Mesothelial cell of epicardium (in vitro differentiated cells): Measurements from ENCODE around the gene NTSR1. TPM values are rescaled to one million over a fixed set of nuclear protein-coding genes. Genes with fewer than 3 reads are reported as not detected.
A peak's percentile ranks its signal among the peaks of the same experiment; 100 is the strongest.

Experiments
- DNase-seq, 2 experiments: peaks; one replicate each; pipeline ENCODE4 v3.0.0; 2021; ENCODE audit warnings: low spot score in 2 of 2; ENCODE audit not compliant: unreplicated experiment in 2 of 2
- H3K27ac Mint-ChIP-seq: 2 replicates; pipeline ENCODE4 v1.8.0; 2021; ENCODE audit warnings: mixed read lengths
- H3K27me3 Mint-ChIP-seq: 2 replicates; pipeline ENCODE4 v1.8.0; 2021; ENCODE audit warnings: low read depth, mixed read lengths
- H3K36me3 Mint-ChIP-seq: 2 replicates; pipeline ENCODE4 v1.8.0; 2021; ENCODE audit warnings: mixed read lengths
- H3K4me1 Mint-ChIP-seq: 2 replicates; pipeline ENCODE4 v1.8.0; 2021; ENCODE audit warnings: mixed read lengths
- H3K4me3 Mint-ChIP-seq: 2 replicates; pipeline ENCODE4 v1.8.0; 2021; ENCODE audit warnings: mild to moderate bottlenecking, moderate library complexity, mixed read lengths
- H3K9me3 Mint-ChIP-seq: 2 replicates; pipeline ENCODE4 v1.8.0; 2021; ENCODE audit warnings: mixed read lengths
- total RNA-seq: library from RNA; stranded (reverse); gene quantifications from 3 replicates; pipeline ENCODE4 v1.2.1, GENCODE V29; 2021
- TF ChIP-seq, protein P1 (sequence below): fragments of 200-600 bp; sonication (generic); IDR thresholded peaks from one replicate; pipeline ENCODE4 v1.5.0; 2021; ENCODE audit warnings: antibody characterized with exemption; ENCODE audit not compliant: unreplicated experiment

The NTSR1 gene
- total RNA-seq, 1 donor from 2014 or later = 0.36 TPM

- Mint-ChIP-seq H3K9me3 (peaks cover 9% of the 10 kb centered on the region), H3K4me1 (peaks cover 44% of the 10 kb centered on the region), H3K27ac (peak overlapping the region; percentile 92), H3K4me3 (no peak overlapping the region), H3K36me3 (no peaks in the 10 kb centered on the region), H3K27me3 (peaks cover 5% of the 10 kb centered on the region)
- TF ChIP-seq, protein P1, sequence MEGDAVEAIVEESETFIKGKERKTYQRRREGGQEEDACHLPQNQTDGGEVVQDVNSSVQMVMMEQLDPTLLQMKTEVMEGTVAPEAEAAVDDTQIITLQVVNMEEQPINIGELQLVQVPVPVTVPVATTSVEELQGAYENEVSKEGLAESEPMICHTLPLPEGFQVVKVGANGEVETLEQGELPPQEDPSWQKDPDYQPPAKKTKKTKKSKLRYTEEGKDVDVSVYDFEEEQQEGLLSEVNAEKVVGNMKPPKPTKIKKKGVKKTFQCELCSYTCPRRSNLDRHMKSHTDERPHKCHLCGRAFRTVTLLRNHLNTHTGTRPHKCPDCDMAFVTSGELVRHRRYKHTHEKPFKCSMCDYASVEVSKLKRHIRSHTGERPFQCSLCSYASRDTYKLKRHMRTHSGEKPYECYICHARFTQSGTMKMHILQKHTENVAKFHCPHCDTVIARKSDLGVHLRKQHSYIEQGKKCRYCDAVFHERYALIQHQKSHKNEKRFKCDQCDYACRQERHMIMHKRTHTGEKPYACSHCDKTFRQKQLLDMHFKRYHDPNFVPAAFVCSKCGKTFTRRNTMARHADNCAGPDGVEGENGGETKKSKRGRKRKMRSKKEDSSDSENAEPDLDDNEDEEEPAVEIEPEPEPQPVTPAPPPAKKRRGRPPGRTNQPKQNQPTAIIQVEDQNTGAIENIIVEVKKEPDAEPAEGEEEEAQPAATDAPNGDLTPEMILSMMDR = no peak
- no peak for DNase-seq
These were observed 52.5 kb downstream of the NTSR1 start for GRCh38 chr20:62760856-62761758.

DNA sequence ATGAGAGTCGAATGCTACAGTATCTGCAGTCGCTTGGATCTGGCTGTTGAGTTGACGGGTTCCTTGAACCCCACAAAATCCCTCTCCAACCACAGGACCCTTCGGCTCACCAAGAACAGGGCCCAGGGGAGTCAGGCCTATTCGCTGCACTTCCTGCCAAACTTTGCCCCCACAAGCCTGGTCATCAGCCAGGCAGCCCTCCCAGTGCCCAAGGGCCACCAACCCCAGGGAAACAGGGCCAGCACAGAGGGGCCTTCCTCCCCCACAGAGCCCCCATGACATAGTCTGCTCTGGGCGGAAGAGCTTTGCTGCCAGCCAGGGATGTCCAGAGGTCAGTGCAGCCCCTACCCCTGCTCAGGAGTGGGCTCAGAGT lies 53.1 kb downstream of the NTSR1 start:
- Mint-ChIP-seq H3K27ac (peak overlapping the region; percentile 92), H3K9me3 (peaks cover 9% of the 10 kb centered on the region), H3K27me3 (peaks cover 3% of the 10 kb centered on the region), H3K36me3 (no peaks in the 10 kb centered on the region), H3K4me3 (no peak overlapping the region), H3K4me1 (peaks cover 49% of the 10 kb centered on the region)
- TF ChIP-seq, protein P1 = no peak
- DNase-seq = no peak

- TF ChIP-seq, protein P1 = no peak
- peak overlapping the region; percentile 81 for H3K27ac Mint-ChIP-seq
- no peaks in the 10 kb centered on the region for H3K27me3 Mint-ChIP-seq
- DNase-seq = no peak
- no peaks in the 10 kb centered on the region for H3K36me3 Mint-ChIP-seq
- peaks cover 55% of the 10 kb centered on the region for H3K4me1 Mint-ChIP-seq
- H3K4me3 Mint-ChIP-seq = no peak overlapping the region
- peaks cover 4% of the 10 kb centered on the region for H3K9me3 Mint-ChIP-seq
These were observed 53.7 kb downstream of the NTSR1 start for GRCh38 chr20:62762376-62762775.

DNA sequence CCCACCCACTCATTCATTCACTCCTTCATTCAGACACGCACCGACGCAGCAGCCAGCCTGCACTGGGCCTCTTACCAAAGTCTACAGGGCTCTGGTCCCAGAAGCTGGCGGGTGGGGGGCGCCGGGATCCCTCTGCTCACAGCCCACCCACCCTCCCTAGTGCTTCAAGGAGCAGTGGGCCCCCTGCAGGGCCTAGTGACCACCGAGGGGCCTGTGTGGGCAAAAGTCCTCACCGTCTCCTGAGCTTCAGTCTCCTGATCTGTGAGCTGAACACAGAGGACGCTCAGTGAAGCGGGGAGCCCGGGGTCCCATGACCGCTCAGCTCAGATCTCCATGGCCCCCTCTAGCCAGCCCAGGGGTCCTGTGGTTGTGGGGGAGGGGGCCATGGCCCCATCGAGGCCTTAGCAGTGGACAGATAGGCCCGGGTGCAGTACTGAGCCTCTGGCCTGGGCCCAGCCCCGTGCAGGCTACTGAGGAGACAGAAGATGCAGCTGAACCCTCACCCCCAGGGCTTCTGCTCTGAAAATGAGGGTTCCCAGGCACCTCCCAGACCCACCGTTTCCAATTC lies 54.2 kb downstream of the NTSR1 start:
- Mint-ChIP-seq H3K27ac (peak overlapping the region; percentile 81), H3K4me3 (no peak overlapping the region), H3K36me3 (no peaks in the 10 kb centered on the region), H3K27me3 (no peaks in the 10 kb centered on the region), H3K9me3 (no peaks in the 10 kb centered on the region), H3K4me1 (peaks cover 60% of the 10 kb centered on the region)
- TF ChIP-seq, protein P1 = no peak
- DNase-seq = no peak

GRCh38 chr20:62763404-62763803 lies 54.8 kb downstream of the NTSR1 start:
- Mint-ChIP-seq H3K27ac (no peak overlapping the region), H3K9me3 (no peaks in the 10 kb centered on the region), H3K36me3 (no peaks in the 10 kb centered on the region), H3K4me1 (peaks cover 63% of the 10 kb centered on the region), H3K27me3 (no peaks in the 10 kb centered on the region), H3K4me3 (no peak overlapping the region)
- TF ChIP-seq, protein P1 = no peak
- no peak for DNase-seq
